GM23248 (cell line): Measurements from ENCODE around the gene TANGO6. TPM values are rescaled to one million over a fixed set of nuclear protein-coding genes. Genes with fewer than 3 reads are reported as not detected.
A peak's percentile ranks its signal among the peaks of the same experiment; 100 is the strongest.

ENCODE experiments used
- DNase-seq: peaks from one replicate; pipeline ENCODE4 v3.0.0-alpha.2; 2015
- H2AFZ ChIP-seq: fragments of 200-600 bp; sonication (generic); 2 replicates; pipeline ENCODE4 v1.6.1; 2016; ENCODE audit warnings: antibody characterized with exemption
- H3F3A ChIP-seq: fragments of 200-600 bp; sonication (generic); 2 replicates; pipeline ENCODE4 v1.6.1; 2016; ENCODE audit warnings: mild to moderate bottlenecking, antibody characterized with exemption, mixed run types; ENCODE audit not compliant: insufficient read depth
- H3K27ac ChIP-seq: fragments of 200-600 bp; sonication (generic); 2 replicates; pipeline ENCODE4 v1.5.1; 2016; ENCODE audit warnings: mild to moderate bottlenecking
- H3K27me3 ChIP-seq: fragments of 200-600 bp; sonication (generic); replicated peaks from 2 replicates; pipeline ENCODE4 v1.6.1; 2016; ENCODE audit warnings: mild to moderate bottlenecking; ENCODE audit not compliant: insufficient read depth
- H3K36me3 ChIP-seq: fragments of 200-600 bp; sonication (generic); 2 replicates; pipeline ENCODE4 v1.6.1; 2016; ENCODE audit warnings: low read depth, mild to moderate bottlenecking
- H3K4me1 ChIP-seq: fragments of 200-600 bp; sonication (generic); 2 replicates; pipeline ENCODE4 v1.6.1; 2016; ENCODE audit warnings: mild to moderate bottlenecking; ENCODE audit not compliant: insufficient read depth
- H3K4me2 ChIP-seq: fragments of 200-600 bp; sonication (generic); one replicate; pipeline ENCODE4 v1.6.1; 2016; ENCODE audit warnings: mild to moderate bottlenecking; ENCODE audit not compliant: unreplicated experiment
- H3K4me3 ChIP-seq: fragments of 200-600 bp; sonication (generic); 2 replicates; pipeline ENCODE4 v1.5.1; 2016; ENCODE audit warnings: mild to moderate bottlenecking
- H3K79me2 ChIP-seq: fragments of 200-600 bp; sonication (generic); 2 replicates; pipeline ENCODE4 v1.6.1; 2016; ENCODE audit warnings: mild to moderate bottlenecking; ENCODE audit not compliant: insufficient read depth
- H3K9ac ChIP-seq: fragments of 200-600 bp; sonication (generic); 2 replicates; pipeline ENCODE4 v1.6.1; 2016; ENCODE audit warnings: mild to moderate bottlenecking
- H3K9me2 ChIP-seq: fragments of 200-600 bp; sonication (generic); 2 replicates; pipeline ENCODE4 v1.6.1; 2016; ENCODE audit warnings: mixed run types, mild to moderate bottlenecking, moderate library complexity; ENCODE audit not compliant: insufficient read depth
- H3K9me3 ChIP-seq: fragments of 200-600 bp; sonication (generic); one replicate; pipeline ENCODE4 v1.6.1; 2017; ENCODE audit warnings: low read depth
- H4K20me1 ChIP-seq: fragments of 200-600 bp; sonication (generic); 2 replicates; pipeline ENCODE4 v1.6.0; 2016; ENCODE audit not compliant: insufficient read depth
- EZH2 ChIP-seq: fragments of 200-600 bp; sonication (generic); IDR thresholded peaks from 2 replicates; pipeline ENCODE4 v1.6.1; 2018; ENCODE audit warnings: antibody characterized with exemption, mild to moderate bottlenecking; ENCODE audit not compliant: insufficient read depth, poor library complexity, severe bottlenecking
- EZH2phosphoT487 ChIP-seq: fragments of 200-600 bp; sonication (generic); IDR thresholded peaks from 2 replicates; pipeline ENCODE4 v1.6.1; 2018; ENCODE audit warnings: antibody characterized with exemption, moderate library complexity, mild to moderate bottlenecking, low read depth; ENCODE audit not compliant: insufficient read depth
- WGBS, 2 experiments: methylation state at CpG; one replicate each; pipeline ENCODE4 v1.1.6; 2015 to 2017; ENCODE audit warnings: low lambda C conversion rate in 2 of 2, low coverage in 1 of 2; ENCODE audit errors: missing lambda C conversion rate in 2 of 2; 5-methylcytosine and 5-hydroxymethylcytosine counted together
- in situ Hi-C: fragments of 300-500 bp; cut with MboI; formaldehyde crosslinking; loops from 2 replicates; pipeline ENCODE4 v1.15.0; 2020
- polyA plus RNA-seq: library from polyadenylated mRNA; unstranded; fragments of >200 nt; fragmentation: Nextera tagmentation; extraction: Ambion mirVana; gene quantifications from 2 replicates; pipeline ENCODE4 v1.2.1, GENCODE V29; 2016
- total RNA-seq: library from RNA; depleted of rRNA; stranded (reverse); fragments of >200 nt; shearing (Covaris generic); gene quantifications from 2 replicates; pipeline ENCODE4 v1.2.3, GENCODE V29; 2014

Gene TANGO6
- total and polyA plus RNA-seq, 2 experiments from 2014 or later, result 7.8 to 12.8 TPM

DNA sequence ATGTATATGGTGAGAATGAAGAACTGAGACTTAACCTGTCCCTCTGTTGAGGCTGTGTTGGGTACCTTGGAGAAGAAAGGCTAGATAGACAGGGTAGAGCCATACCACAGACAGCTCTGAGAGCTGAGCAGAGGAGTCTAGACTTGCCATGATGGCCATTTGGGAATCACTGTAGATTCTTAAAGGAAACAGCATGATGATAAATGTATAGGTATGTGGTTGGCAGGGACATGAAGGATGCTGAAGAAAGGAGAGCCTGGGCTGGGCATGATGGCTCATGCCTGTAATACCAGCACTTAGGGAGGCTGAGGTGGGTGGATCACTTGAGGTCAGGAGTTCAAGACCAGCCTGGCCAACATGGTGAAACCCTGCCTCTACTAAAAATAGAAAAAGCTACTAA is 147.7 kb downstream of the TANGO6 start:
- H3K9me3 ChIP-seq, result no peaks in the 10 kb centered on the region
- peaks cover 28% of the 10 kb centered on the region for H3F3A ChIP-seq
- H3K4me3 ChIP-seq, result no peak overlapping the region
- H3K27me3 ChIP-seq, result no peaks in the 10 kb centered on the region
- H3K79me2 ChIP-seq, result no peaks in the 10 kb centered on the region
- H3K27ac ChIP-seq, result no peak overlapping the region
- peaks cover 41% of the 10 kb centered on the region for H3K4me1 ChIP-seq
- no peaks in the 10 kb centered on the region for H4K20me1 ChIP-seq
- no peak for TF ChIP-seq EZH2phosphoT487
- H3K9ac ChIP-seq, result no peak overlapping the region
- no peak overlapping the region for H2AFZ ChIP-seq
- no peak overlapping the region for H3K4me2 ChIP-seq
- in situ Hi-C loops, result no loop called here
- H3K36me3 ChIP-seq, result no peaks in the 10 kb centered on the region
- no peaks in the 10 kb centered on the region for H3K9me2 ChIP-seq
- no peak for DNase-seq

DNA sequence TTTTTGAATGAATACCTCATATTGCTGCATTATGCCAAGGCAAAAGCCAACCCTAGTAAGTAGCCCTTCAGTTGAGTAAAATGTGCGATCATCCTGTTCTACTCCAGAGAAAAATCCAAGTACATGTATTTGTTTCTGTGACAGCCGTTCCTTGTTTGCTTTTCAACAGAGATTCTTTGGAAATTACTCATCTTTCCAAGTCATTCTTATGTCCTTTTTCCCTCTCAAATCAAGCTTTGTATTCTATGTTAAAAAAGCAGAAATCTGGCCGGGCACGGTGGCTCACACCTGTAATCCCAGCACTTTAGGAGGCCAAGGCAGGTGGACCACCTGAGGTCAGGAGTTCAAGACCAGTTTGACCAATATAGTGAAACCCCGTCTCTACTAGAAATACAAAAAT is 149.2 kb downstream of the TANGO6 start:
- Histone ChIP-seq H3K27me3 (no peaks in the 10 kb centered on the region), H3K79me2 (no peaks in the 10 kb centered on the region), H3K36me3 (no peaks in the 10 kb centered on the region), H3F3A (peaks cover 28% of the 10 kb centered on the region), H3K9me3 (no peaks in the 10 kb centered on the region), H3K27ac (peak overlapping the region; percentile 25), H3K4me3 (no peak overlapping the region), H2AFZ (no peak overlapping the region), H3K4me1 (peaks cover 38% of the 10 kb centered on the region), H4K20me1 (no peaks in the 10 kb centered on the region), H3K9ac (no peak overlapping the region), H3K9me2 (no peaks in the 10 kb centered on the region), H3K4me2 (peak overlapping the region; percentile 37)
- TF ChIP-seq EZH2 (no peak), EZH2phosphoT487 (no peak)
- DNase-seq, result peak; percentile 73
- in situ Hi-C loops, result no loop called here
- WGBS, 2 experiments, result 57 to 62% methylated on average over 5 of the region's 5 CpGs

DNA sequence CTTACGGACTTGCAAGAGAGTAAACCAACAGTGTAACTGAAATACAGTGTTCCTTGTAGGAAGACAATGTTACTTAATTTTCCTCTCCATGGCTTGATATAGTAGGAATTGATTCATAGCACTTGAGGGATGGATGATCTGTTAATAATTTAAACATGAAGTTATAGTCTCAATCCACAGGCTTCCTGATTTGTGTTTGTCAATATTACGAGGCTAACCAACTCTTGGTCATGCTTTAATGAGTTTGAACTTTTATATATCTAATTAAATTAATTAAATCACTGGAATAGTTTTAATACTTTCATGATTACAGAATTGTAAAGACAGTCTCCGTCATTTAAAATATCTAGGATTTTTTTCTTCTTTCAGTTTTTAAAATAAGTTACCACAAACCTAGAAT is 150.1 kb downstream of the TANGO6 start:
- peak overlapping the region; percentile 67 for H3K27ac ChIP-seq
- H3K9me2 ChIP-seq, result no peaks in the 10 kb centered on the region
- peaks cover 28% of the 10 kb centered on the region for H3F3A ChIP-seq
- no peaks in the 10 kb centered on the region for H4K20me1 ChIP-seq
- H3K79me2 ChIP-seq, result no peaks in the 10 kb centered on the region
- in situ Hi-C loops, result no loop called here
- TF ChIP-seq EZH2, result no peak
- no peak for TF ChIP-seq EZH2phosphoT487
- H2AFZ ChIP-seq, result no peak overlapping the region
- H3K4me2 ChIP-seq, result peak overlapping the region; percentile 72
- no peaks in the 10 kb centered on the region for H3K9me3 ChIP-seq
- no peaks in the 10 kb centered on the region for H3K27me3 ChIP-seq
- H3K9ac ChIP-seq, result no peak overlapping the region
- WGBS, 2 experiments, result 95 to 96% methylated on average over 3 of the region's 3 CpGs
- H3K4me3 ChIP-seq, result peak overlapping the region; percentile 41
- no peak for DNase-seq
- H3K36me3 ChIP-seq, result no peaks in the 10 kb centered on the region
- H3K4me1 ChIP-seq, result peaks cover 38% of the 10 kb centered on the region

DNA sequence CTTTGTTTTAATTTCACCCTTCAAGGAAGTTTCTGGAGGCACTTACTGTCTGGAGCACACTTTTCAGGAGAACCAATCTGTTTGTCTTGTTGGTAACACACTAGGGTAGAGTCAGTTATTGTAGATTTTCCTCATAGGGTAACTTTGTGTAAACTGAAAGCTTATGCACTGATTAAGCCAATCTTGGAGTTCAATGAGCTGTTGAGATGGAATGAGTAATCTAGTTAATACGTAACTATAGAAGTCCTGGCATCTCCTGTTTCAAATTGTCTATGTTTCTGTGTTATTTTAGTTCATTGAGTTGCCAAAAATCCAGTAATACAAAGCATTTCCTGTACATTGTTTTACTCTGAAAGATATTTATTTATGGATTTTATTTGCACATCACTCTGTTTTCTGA is 150.6 kb downstream of the TANGO6 start:
- no peaks in the 10 kb centered on the region for H3K27me3 ChIP-seq
- H4K20me1 ChIP-seq, result no peaks in the 10 kb centered on the region
- peaks cover 28% of the 10 kb centered on the region for H3F3A ChIP-seq
- H3K4me2 ChIP-seq, result peak overlapping the region; percentile 72
- H3K79me2 ChIP-seq, result no peaks in the 10 kb centered on the region
- H3K9me2 ChIP-seq, result no peaks in the 10 kb centered on the region
- H3K4me1 ChIP-seq, result peaks cover 38% of the 10 kb centered on the region
- no peaks in the 10 kb centered on the region for H3K36me3 ChIP-seq
- in situ Hi-C loops, result no loop called here
- 0% methylated on average over 1 of the region's 1 CpG for WGBS, 2 experiments
- DNase-seq, result peak; percentile 91
- H2AFZ ChIP-seq, result no peak overlapping the region
- no peak for TF ChIP-seq EZH2phosphoT487
- no peak for TF ChIP-seq EZH2
- peak overlapping the region; percentile 23; the same call in 1 of the 2 replicates for H3K9ac ChIP-seq
- peak overlapping the region; percentile 41 for H3K4me3 ChIP-seq
- no peaks in the 10 kb centered on the region for H3K9me3 ChIP-seq
- H3K27ac ChIP-seq, result peak overlapping the region; percentile 67

GRCh38 chr16:68994324-68994723 is 151.0 kb downstream of the TANGO6 start:
- H3K9ac ChIP-seq, result peak overlapping the region; percentile 23; the same call in 1 of the 2 replicates
- H3K4me1 ChIP-seq, result peaks cover 38% of the 10 kb centered on the region
- TF ChIP-seq EZH2phosphoT487 (no peak), EZH2 (no peak)
- H3K9me2 ChIP-seq, result no peaks in the 10 kb centered on the region
- WGBS, 2 experiments, result 91 to 100% methylated on average over 1 of the region's 1 CpG
- no peaks in the 10 kb centered on the region for H3K36me3 ChIP-seq
- H4K20me1 ChIP-seq, result no peaks in the 10 kb centered on the region
- peak overlapping the region; percentile 72 for H3K4me2 ChIP-seq
- peaks cover 28% of the 10 kb centered on the region for H3F3A ChIP-seq
- no peak overlapping the region for H2AFZ ChIP-seq
- H3K27me3 ChIP-seq, result no peaks in the 10 kb centered on the region
- DNase-seq, result no peak
- in situ Hi-C loops, result no loop called here
- H3K4me3 ChIP-seq, result peak overlapping the region; percentile 41
- peak overlapping the region; percentile 67 for H3K27ac ChIP-seq
- no peaks in the 10 kb centered on the region for H3K9me3 ChIP-seq
- no peaks in the 10 kb centered on the region for H3K79me2 ChIP-seq
